ENCODE data around the gene POC1B.

- TF ChIP-seq CTCF (IDR thresholded peaks at IDR 0.05) (no peak), POLR2A (IDR thresholded peaks at IDR 0.05) (no peak)
Measured at GRCh38 chr12:89507015-89507824, 18.6 kb downstream of the POC1B start.
